HG03175 (cell line): ENCODE measurements around the gene CCDC92.
"Not testable (repeated sequence)": the region's sequence is repeated elsewhere in the genome, so short reads cannot be mapped to it uniquely, and the experiment has no call there.

ENCODE experiments used
- ATAC-seq: cut with Tn5 transposase; IDR thresholded peaks from one replicate; pipeline ENCODE4 v1.9.1; 2021; ENCODE audit warnings: mild to moderate bottlenecking, moderate library complexity; ENCODE audit not compliant: unreplicated experiment

CCDC92 gene

DNA sequence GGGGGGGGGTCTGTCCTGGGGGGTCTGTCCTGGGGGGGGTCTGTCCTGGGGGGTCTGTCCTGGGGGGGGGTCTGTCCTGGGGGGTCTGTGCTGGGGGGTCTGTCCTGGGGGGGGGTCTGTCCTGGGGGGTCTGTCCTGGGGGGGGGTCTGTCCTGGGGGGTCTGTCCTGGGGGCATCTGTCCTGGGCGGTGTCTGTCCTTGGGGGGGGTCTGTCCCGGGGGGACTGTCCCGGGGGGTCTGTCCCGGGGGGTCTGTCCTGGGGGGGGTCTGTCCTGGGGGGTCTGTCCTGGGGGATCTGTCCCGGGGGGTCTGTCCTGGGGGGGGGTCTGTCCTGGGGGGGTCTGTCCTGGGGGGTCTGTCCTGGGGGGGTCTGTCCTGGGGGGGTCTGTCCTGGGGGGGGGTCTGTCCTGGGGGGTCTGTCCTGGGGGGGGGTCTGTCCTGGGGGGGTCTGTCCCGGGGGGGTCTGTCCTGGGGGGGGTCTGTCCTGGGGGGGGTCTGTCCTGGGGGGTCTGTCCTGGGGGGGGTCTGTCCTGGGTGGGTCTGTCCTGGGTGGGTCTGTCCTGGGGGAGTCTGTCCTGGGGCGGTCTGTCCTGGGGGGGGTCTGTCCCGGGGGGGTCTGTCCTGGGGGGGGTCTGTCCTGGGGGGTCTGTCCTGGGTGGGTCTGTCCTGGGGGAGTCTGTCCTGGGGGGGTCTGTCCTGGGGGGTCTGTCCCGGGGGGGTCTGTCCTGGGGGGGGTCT, 60.8 kb downstream of the CCDC92 start:
- not testable (repeated sequence) for ATAC-seq

DNA sequence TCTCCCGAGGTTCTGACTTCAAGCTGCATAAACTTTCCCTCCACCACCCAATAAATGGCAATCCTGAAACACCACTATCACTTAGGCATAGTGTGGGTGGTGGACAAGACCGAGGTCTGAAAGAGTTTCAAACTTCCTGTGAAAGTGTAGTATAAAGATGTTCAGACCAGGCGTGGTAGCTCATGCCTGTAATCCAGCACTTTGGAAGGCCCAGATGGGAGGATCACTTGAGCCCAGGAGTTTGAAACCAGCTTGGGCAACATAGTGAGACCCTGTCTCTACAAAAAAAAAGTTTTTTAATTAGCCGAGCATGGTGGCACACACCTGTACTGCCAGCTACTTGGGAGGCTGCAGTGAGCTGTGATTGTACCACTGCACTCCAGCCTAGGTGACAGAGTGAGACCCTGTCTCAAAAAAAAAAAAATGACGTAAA, 61.9 kb downstream of the CCDC92 start:
- no peak for ATAC-seq

- no peak for ATAC-seq
Observed at GRCh38 chr12:123910057-123910456, 62.6 kb downstream of the CCDC92 start.

DNA sequence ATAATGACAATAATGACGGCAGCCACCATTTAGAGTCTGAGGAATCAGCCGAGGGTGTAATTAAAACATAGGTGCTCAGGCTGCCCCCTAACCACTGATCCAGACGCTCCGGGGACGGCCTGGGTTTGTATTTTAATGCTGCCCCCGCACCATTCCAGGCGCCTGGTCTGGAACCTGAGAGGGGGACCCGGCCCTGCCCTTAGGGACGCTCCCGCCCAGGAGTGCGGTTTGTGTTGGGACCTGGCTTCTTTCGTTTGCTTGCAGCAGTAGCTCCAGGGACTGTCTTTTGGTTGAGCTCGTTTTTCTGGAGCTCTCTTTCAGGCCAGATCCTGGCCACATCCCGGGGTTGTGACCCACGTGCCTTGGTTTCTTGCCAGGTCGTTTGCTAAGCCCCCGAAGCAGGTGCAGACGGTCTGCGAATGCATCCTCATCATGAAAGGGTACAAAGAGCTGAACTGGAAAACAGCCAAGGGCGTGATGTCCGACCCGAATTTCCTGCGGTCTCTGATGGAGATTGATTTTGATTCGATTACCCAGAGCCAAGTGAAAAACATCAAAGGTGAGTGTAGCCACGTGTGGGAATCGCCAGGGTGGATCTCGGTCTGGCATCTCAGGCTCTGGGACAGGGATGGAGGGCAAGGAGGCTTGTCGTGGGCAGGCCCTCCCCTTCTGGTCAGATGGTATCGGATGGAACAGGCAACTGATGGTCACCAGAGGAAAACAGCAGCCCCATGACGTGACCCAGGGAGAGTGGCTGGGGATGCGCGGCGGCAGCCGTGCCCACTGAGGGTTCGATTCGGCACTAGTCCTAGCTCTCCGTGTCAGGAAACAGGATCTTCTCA, 63.5 kb downstream of the CCDC92 start:
- no peak for ATAC-seq

DNA sequence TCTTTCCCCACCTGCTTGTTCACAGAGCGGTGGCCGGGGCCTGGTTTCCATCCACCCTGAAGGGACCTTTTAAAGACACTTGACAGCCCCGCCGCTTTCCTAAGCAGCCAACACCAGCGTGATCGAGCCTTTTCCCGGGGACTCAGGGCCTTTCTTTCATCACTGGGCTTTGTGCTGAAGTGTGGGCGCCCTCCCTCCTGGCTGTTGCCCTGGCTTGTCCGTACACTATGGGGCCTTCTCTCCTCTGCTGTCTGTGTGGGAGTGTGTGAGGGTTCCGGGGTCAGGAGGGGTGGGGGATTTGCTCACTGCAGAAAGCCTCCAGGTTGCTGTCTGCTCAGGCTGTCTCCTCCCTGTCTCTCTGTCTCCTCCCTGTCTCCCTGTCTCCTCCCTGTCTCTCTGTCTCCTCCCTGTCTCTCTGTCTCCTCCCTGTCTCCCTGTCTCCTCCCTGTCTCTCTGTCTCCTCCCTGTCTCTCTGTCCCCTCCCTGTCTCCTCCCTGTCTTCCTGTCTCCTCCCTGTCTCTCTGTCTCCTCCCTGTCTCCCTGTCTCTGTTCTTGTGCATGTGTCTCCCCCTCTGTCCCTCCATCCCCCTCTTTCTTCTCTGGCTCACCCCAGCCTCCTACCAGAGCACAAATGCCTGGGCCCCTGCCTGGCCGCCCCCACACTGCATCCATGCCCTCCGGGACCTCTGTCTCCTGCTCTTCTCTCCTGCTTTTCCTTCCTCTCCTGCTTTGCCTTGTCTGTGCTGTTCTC, 64.7 kb downstream of the CCDC92 start:
- no peak for ATAC-seq

GRCh38 chr12:123906711-123907420, 65.8 kb downstream of the CCDC92 start:
- ATAC-seq: no peak

- peak; percentile 51 for ATAC-seq
Observed at GRCh38 chr12:123905319-123905925, 67.2 kb downstream of the CCDC92 start.

DNA sequence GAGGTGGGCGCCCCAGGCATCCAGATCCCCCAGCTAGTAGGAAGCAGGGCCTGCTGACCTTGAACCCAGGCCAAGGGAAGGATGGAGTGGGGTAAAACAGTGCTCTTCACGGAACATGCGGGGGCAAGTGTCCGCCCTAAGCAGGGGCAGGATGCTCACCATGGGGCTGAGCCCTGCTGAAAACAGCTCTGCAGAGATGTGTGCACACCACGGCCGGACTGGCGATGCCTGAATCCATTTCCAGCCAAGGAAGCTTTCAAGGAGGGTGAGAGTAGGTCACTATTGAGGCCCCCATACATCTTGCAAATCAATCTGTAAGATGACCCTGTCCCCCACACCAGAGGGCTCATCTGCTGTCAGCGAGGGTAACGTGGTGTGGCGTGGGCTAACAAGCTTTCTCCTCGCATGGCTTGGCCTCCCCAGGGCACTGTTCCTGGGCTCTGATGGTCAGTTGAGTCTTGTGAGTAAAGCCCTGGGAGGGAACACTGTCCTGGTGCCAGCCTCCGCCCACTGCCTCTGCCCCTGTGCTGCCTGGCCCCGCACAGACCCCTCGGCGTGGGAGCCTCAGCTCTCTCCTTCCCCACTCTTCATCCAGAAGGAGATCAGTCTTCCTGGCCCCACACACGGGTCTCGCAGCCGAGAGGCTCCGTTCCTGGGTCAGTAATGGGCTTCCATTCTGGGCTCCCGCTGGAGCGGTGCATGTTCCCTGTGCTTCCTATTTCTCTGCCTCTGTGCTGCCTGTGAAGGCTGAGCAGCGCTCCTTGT, 69.1 kb downstream of the CCDC92 start:
- no peak for ATAC-seq

- ATAC-seq: no peak
Observed at GRCh38 chr12:123902821-123903220, 69.8 kb downstream of the CCDC92 start.

DNA sequence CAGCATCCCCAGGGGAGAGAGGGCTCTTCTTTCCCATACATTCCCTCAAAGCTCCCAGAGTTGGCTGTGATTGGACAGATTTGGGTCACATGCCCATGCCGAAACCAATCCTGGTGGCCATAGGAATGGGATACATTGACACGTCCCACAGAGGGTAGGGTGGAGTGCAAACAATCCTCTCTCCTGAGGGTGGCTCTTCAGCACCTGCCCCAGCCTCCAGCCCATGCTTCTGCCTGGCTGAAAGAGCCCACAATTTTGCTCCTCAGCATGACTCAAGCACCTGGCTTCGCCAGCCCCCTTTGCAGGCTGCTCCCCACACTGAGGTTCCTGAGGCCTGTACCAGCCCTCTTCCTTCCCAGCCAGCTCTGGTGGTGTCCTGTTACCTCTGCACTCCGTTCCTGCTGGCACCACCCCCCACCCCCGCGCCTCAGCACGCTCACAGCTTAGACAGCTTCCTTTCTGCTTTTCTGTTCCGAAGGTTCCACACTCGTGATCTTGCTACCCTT, 71.7 kb downstream of the CCDC92 start:
- ATAC-seq: no peak

DNA sequence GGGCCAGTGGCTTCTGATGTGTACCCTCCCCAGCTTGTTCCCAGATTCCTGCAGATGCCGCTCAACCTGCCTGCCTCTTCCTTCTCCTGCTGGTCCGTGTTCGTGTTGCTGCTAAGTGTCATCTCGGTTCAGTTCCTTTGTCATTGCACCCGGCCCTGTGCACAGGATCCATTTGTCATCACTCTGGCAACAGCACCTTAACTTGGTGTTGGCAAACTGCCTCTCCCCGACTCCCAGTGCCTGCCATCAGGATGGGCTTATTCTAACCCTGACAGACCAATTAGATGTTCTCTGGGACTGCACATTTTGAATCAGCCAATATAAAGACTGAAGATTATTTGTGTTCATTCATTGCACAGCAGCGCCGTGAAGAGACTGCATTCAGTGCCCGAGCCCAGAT, 73.3 kb downstream of the CCDC92 start:
- ATAC-seq: no peak

DNA sequence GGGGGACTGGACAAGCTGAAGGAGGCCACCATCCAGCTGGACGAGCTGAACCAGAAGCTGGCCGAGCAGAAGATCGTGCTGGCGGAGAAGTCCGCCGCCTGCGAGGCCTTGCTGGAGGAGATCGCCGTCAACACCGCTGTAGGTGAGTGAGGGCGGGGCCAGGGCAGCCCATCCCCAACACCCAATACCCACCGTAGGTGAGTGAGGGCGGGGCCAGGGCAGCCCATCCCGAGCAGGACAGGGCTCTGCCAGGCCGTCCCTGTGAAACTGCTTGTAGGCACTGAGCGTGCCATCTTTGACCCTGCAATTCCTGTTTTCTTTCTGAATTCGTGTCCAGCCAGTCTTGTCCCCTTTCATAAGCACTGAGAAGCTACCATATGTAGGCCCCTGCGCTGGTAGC, 74.0 kb downstream of the CCDC92 start:
- no peak for ATAC-seq

DNA sequence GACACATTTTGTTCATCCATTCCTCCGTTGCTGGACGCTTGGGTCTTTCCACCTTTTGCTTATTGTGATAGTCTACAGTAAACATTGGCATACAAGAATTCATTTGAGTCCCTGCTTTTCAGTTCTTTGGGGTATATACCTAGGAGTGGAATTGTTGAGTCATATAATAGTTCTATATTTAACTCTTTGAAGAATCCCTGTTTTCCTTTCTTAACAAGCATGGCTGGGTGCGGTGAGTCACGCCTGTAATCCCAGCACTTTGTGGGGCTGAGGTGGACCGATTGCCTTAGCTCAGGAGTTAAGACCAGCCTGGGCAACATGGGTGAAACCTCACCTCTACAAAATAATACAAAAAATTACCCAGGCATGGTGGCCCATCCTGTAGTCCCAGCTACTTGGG, 75.4 kb downstream of the CCDC92 start:
- no peak for ATAC-seq

DNA sequence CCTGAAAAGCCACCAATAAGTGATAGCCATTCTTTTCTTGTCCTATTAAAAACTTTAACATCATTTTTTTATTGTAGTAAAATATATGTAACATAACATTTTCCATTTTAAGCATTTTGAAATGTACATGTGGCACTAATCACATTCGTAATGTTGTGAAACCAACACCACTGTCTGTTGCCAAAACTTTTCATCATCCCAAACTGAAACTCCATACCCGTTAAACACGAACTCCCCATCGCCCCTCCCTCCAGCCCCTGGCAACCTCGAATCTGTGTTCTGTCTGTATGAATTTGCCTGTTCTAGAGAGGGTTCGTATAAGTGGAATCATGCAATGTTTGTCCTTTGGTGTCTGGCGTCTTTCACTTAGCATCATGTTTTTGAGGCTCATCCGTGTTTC, 75.9 kb downstream of the CCDC92 start:
- ATAC-seq: no peak

DNA sequence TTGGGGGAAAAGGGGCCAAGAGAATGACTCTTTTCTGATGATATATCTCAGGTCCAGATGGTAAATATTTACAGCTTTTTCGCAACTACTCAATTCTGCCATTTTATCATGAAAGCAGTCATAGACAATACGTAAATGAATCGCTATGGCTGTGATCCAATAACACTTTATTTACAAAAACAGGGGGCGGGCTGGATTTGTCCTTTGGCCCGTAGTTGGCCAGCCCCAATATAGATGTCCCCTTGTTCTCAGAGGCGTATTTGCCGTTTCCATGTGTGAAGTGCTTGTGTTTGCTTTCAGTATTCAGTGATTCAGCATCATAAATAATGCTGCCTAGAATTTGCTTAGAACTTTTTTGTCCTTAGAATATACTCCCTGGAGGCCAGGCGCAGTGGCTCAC, 77.2 kb downstream of the CCDC92 start:
- no peak for ATAC-seq

DNA sequence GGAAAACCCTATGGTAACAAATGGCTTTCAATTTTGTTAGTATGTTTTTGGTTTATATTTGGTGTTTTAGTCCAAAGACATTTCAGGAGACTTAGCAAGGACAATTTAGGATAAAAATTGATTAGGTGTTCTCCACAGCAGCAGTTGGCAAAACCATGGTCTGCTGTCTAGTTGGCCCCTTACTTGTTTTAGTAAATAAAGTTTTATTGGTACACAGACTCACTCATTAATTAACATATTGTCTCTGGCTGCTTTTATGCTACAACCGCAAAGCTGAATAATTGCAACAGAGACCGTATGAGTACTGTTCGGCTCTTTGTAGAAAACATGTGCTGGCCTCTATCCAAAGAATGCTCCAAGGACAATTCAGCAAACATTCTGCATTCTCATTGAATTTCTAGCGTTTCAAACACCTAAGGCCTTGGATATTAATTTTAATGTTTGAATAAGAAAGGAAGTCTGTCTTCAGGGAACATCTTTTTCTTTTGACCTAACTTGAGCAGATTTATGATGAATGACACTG, 77.7 kb downstream of the CCDC92 start:
- ATAC-seq: no peak

- no peak for ATAC-seq
Observed at GRCh38 chr12:123893276-123893675, 79.4 kb downstream of the CCDC92 start.

- no peak for ATAC-seq
Observed at GRCh38 chr12:123892853-123893252, 79.8 kb downstream of the CCDC92 start.

DNA sequence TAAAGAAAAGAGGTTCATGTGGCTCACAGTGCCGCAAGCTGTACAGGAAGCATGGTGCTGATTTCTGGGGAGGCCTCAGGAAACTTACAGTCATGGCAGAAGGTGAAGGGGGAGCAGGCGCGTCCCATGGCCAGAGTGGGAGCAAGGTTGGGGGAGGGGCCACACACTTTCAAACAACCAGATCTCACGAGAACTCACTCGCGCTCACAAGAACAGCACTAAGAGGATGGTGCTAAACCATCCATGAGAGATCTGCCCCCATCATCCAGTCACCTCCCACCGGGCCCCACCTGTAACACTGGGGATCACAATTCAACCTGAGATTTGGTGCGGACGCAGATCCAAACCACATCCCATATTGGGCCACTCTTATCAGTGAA, 80.5 kb downstream of the CCDC92 start:
- ATAC-seq: no peak
